Type B pancreatic cell (in vitro differentiated cells): ENCODE measurements around the gene PCNX3. TPM values are rescaled to one million over a fixed set of nuclear protein-coding genes. Genes with fewer than 3 reads are reported as not detected.
"Not testable (repeated sequence)": the region's sequence is repeated elsewhere in the genome, so short reads cannot be mapped to it uniquely, and the experiment has no call there.

Source experiments
- DNase-seq: peaks from one replicate; pipeline ENCODE4 v3.0.0; 2021; ENCODE audit warnings: mixed read lengths; ENCODE audit not compliant: unreplicated experiment; ENCODE audit errors: extremely low spot score
- H3K27ac Mint-ChIP-seq: 2 replicates; pipeline ENCODE4 v1.8.0; 2021; ENCODE audit warnings: mild to moderate bottlenecking, mixed read lengths
- H3K27me3 Mint-ChIP-seq: 2 replicates; pipeline ENCODE4 v1.8.0; 2021; ENCODE audit warnings: mixed read lengths
- H3K36me3 Mint-ChIP-seq: 2 replicates; pipeline ENCODE4 v1.8.0; 2021; ENCODE audit warnings: mixed read lengths
- H3K4me1 Mint-ChIP-seq: one replicate; pipeline ENCODE4 v1.8.0; 2021; ENCODE audit warnings: mixed read lengths; ENCODE audit not compliant: unreplicated experiment
- H3K4me3 Mint-ChIP-seq: 2 replicates; pipeline ENCODE4 v1.8.0; 2021; ENCODE audit warnings: mild to moderate bottlenecking, mixed read lengths
- H3K9me3 Mint-ChIP-seq: 2 replicates; pipeline ENCODE4 v1.8.0; 2021; ENCODE audit warnings: mixed read lengths
- microRNA-seq: library from miRNA; unstranded; fragments of <30 nt; microRNA quantifications from one replicate; pipeline ENCODE4, GENCODE V29; 2020
- total RNA-seq: library from RNA; stranded (reverse); gene quantifications from 2 replicates; pipeline ENCODE4 v1.2.1, GENCODE V29; 2021; ENCODE audit warnings: low replicate concordance
- TF ChIP-seq, protein P1 (sequence below): fragments of 200-600 bp; sonication (generic); conservative IDR thresholded peaks from 2 replicates; pipeline ENCODE4 v1.5.0; 2021; ENCODE audit warnings: antibody characterized with exemption, mild to moderate bottlenecking

Gene PCNX3
- total RNA-seq, 1 donor from 2014 or later = 44.9 TPM

DNA sequence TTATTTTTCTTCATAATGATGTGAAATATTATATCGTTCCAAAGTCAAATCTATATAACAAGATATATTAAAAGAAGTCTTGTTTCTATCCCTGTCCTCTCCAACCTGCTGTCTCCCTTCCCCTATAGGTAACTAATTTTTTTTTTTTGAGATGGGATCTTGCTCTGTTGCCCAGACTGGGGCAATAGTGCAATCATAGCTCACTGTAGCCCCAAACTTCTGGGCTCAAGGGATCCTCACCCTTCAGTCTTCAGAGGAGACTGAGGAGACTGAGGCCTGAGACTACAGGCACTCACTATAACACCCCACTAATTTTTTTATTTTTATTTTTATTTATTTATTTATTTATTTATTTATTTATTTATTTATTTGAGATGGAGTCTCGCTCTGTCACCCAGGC lies 57.4 kb downstream of the PCNX3 start:
- H3K9me3 Mint-ChIP-seq = no peaks in the 10 kb centered on the region
- no peak overlapping the region for H3K4me3 Mint-ChIP-seq

DNA sequence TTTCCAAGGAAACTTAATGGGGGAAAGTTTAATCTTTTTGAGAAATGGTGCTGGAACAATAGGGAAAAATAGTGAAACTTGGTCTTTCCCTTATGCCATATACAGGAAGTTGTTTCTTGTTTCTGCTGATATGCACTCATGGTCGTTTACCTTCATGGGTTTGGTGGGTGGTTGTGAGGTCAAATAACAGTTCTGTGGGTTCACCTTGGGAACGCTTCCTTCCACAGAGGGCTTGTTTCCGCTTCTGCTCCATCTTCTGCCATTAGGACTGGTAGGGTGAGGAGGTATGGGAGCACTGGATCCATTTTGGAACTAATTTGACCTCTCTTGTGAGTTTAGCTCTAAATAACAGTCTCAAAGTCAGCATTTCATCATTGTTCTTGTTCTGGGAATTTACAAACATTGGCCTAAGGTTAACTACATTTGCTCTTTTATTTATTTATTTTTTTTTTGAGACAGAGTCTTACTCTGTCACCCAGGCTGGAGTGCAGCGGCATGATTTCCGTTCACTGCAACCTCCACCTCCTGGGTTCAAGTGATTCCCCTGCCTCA lies 64.7 kb downstream of the PCNX3 start:
- Mint-ChIP-seq H3K27ac (no peak overlapping the region), H3K36me3 (no peaks in the 10 kb centered on the region)

More for the DNA sequence above, 57.4 kb downstream of the PCNX3 start:
- Mint-ChIP-seq H3K27me3 (no peaks in the 10 kb centered on the region), H3K27ac (no peak overlapping the region), H3K36me3 (no peaks in the 10 kb centered on the region), H3K4me1 (no peaks in the 10 kb centered on the region)
- TF ChIP-seq, protein P1, sequence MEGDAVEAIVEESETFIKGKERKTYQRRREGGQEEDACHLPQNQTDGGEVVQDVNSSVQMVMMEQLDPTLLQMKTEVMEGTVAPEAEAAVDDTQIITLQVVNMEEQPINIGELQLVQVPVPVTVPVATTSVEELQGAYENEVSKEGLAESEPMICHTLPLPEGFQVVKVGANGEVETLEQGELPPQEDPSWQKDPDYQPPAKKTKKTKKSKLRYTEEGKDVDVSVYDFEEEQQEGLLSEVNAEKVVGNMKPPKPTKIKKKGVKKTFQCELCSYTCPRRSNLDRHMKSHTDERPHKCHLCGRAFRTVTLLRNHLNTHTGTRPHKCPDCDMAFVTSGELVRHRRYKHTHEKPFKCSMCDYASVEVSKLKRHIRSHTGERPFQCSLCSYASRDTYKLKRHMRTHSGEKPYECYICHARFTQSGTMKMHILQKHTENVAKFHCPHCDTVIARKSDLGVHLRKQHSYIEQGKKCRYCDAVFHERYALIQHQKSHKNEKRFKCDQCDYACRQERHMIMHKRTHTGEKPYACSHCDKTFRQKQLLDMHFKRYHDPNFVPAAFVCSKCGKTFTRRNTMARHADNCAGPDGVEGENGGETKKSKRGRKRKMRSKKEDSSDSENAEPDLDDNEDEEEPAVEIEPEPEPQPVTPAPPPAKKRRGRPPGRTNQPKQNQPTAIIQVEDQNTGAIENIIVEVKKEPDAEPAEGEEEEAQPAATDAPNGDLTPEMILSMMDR = no peak
- no peak for DNase-seq

DNA sequence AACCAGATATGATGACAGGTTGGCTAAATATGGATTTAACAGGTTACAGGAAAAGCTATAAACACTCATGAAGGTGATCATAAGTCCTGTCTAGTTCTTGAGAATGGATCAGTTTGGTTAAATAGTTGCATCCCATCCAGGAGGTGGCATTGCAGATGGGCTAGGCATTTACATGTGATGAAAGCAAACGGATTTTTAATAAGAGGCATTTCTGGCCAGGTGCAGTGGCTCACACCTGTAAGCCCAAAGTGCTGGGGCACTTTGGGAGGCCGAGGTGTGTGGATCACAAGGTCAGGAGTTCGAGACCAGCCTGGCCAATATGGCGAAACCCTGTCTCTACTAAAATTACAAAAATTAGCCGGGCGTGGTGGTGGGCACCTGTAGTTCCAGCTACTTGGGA lies 67.9 kb downstream of the PCNX3 start:
- not testable (repeated sequence) for H3K4me3 Mint-ChIP-seq, H3K27ac Mint-ChIP-seq, H3K9me3 Mint-ChIP-seq, H3K36me3 Mint-ChIP-seq, DNase-seq, H3K4me1 Mint-ChIP-seq
- H3K27me3 Mint-ChIP-seq = peaks cover 24% of the 10 kb centered on the region

More for the DNA sequence above, 64.7 kb downstream of the PCNX3 start:
- TF ChIP-seq, protein P1 = no peak
- Mint-ChIP-seq H3K27me3 (peaks cover 16% of the 10 kb centered on the region), H3K9me3 (no peaks in the 10 kb centered on the region), H3K4me1 (no peaks in the 10 kb centered on the region), H3K4me3 (no peak overlapping the region)
- no peak for DNase-seq

DNA sequence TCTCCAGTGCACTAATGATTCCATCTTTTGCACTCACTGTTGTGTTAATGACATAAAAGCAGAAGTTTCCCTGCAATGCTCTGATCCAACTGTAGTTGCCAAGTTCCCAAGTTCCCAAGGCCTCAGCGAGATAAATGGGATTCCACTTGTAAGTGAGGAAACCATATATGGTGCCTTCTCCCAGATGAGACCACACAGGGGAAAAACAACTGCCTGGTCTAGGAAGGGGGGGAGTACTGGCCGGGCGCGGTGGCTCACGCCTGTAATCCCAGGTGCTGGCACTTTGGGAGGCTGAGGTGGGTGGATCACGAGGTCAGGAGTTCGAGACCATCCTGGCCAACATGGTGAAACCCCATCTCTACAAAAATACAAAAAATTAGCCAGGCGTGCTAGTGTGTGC lies 70.4 kb downstream of the PCNX3 start:
- no peak overlapping the region for H3K4me3 Mint-ChIP-seq
- no peaks in the 10 kb centered on the region for H3K4me1 Mint-ChIP-seq
- DNase-seq = no peak
- TF ChIP-seq, protein P1 = no peak
- no peaks in the 10 kb centered on the region for H3K36me3 Mint-ChIP-seq
- H3K27ac Mint-ChIP-seq = no peak overlapping the region
- no peaks in the 10 kb centered on the region for H3K9me3 Mint-ChIP-seq
- peaks cover 24% of the 10 kb centered on the region for H3K27me3 Mint-ChIP-seq

Small RNAs within 50 kb of the gene (microRNA-seq; reads per million reads assigned to microRNA genes)
- not detected for gene MIR4489
- gene MIR4690 = not detected

Other genes with a start within 250 kb of the PCNX3 start
- gene SLC25A45, start 233.1 kb upstream of the PCNX3 start, total RNA-seq = 1.9 and 5.6 TPM in 2 replicates
- 35.0 and 41.8 TPM in 2 replicates for gene FRMD8, start 229.1 kb upstream of the PCNX3 start, total RNA-seq
- 229 and 395 TPM in 2 replicates for gene NEAT1, start 193.0 kb upstream of the PCNX3 start, total RNA-seq
- gene MALAT1, start 116.7 kb upstream of the PCNX3 start, total RNA-seq = 4,133 and 6,276 TPM in 2 replicates
- 79.4 and 80.4 TPM in 2 replicates for gene SCYL1, start 90.7 kb upstream of the PCNX3 start, total RNA-seq
- gene LTBP3, start 57.4 kb upstream of the PCNX3 start, total RNA-seq = 71.8 and 74.1 TPM in 2 replicates
- 32.2 and 33.9 TPM in 2 replicates for gene ZNRD2, start 45.3 kb upstream of the PCNX3 start, total RNA-seq
- gene FAM89B, start 43.2 kb upstream of the PCNX3 start, total RNA-seq = 55.7 and 56.1 TPM in 2 replicates
- 10.9 and 14.7 TPM in 2 replicates for gene EHBP1L1, start 39.7 kb upstream of the PCNX3 start, total RNA-seq
- 0.36 and 1.1 TPM in 2 replicates for gene KCNK7, start 20.0 kb upstream of the PCNX3 start, total RNA-seq
- gene MAP3K11, start 1.6 kb upstream of the PCNX3 start, total RNA-seq = 56.7 and 61.9 TPM in 2 replicates
- gene SIPA1, start 22.3 kb downstream of the PCNX3 start, total RNA-seq = 26.5 and 26.8 TPM in 2 replicates
- gene RELA, start 47.1 kb downstream of the PCNX3 start, total RNA-seq = 64.8 and 80.0 TPM in 2 replicates
- gene KAT5, start 96.5 kb downstream of the PCNX3 start, total RNA-seq = 61.7 and 77.6 TPM in 2 replicates
- gene RNASEH2C, start 105.0 kb downstream of the PCNX3 start, total RNA-seq = 51.7 and 69.4 TPM in 2 replicates
- 16.6 and 38.9 TPM in 2 replicates for gene AP5B1, start 165.2 kb downstream of the PCNX3 start, total RNA-seq
- gene OVOL1, start 171.3 kb downstream of the PCNX3 start, total RNA-seq = 7.7 and 39.8 TPM in 2 replicates
- gene SNX32, start 218.2 kb downstream of the PCNX3 start, total RNA-seq = 0.76 and 4.2 TPM in 2 replicates
- 947 and 981 TPM in 2 replicates for gene CFL1, start 242.4 kb downstream of the PCNX3 start, total RNA-seq
- 67.9 and 72.4 TPM in 2 replicates for gene MUS81, start 244.7 kb downstream of the PCNX3 start, total RNA-seq